Parathyroid adenoma (tissue), 2 donors: ENCODE measurements around the gene CHRNA7.
"Not testable (repeated sequence)": the region's sequence is repeated elsewhere in the genome, so short reads cannot be mapped to it uniquely, and the experiment has no call there.

Source experiments
- H2AFZ ChIP-seq: fragments of 300-600 bp; sonication (generic); one replicate; pipeline ENCODE4 v1.7.0; 2017; ENCODE audit warnings: antibody characterized with exemption, mild to moderate bottlenecking
- H3K27ac ChIP-seq: fragments of 300-600 bp; sonication (generic); one replicate; pipeline ENCODE4 v1.7.0; 2017
- H3K27me3 ChIP-seq: fragments of 300-600 bp; sonication (generic); one replicate; pipeline ENCODE4 v1.7.0; 2017; ENCODE audit warnings: low read length; ENCODE audit not compliant: control insufficient read depth, insufficient read depth
- H3K36me3 ChIP-seq: fragments of 300-600 bp; sonication (generic); one replicate; pipeline ENCODE4 v1.7.0; 2017; ENCODE audit warnings: low read length; ENCODE audit not compliant: control insufficient read depth, insufficient read depth
- H3K4me1 ChIP-seq: fragments of 300-600 bp; sonication (generic); one replicate; pipeline ENCODE4 v1.7.0; 2017; ENCODE audit warnings: control low read depth
- H3K4me2 ChIP-seq: fragments of 300-600 bp; sonication (generic); one replicate; pipeline ENCODE4 v1.7.0; 2017; ENCODE audit warnings: low read length
- H3K4me3 ChIP-seq: fragments of 300-600 bp; sonication (generic); one replicate; pipeline ENCODE4 v1.7.0; 2017; ENCODE audit warnings: low read depth, low read length
- H3K79me2 ChIP-seq: fragments of 300-600 bp; sonication (generic); one replicate; pipeline ENCODE4 v1.7.0; 2017; ENCODE audit warnings: control low read depth
- H3K9ac ChIP-seq: fragments of 300-600 bp; sonication (generic); one replicate; pipeline ENCODE4 v1.7.0; 2017; ENCODE audit warnings: mild to moderate bottlenecking
- H3K9me3 ChIP-seq: fragments of 300-600 bp; sonication (generic); one replicate; pipeline ENCODE4 v1.7.0; 2017; ENCODE audit warnings: low read length; ENCODE audit not compliant: control insufficient read depth
- CTCF ChIP-seq: fragments of 300-600 bp; sonication (generic); IDR thresholded peaks from one replicate; pipeline ENCODE4 v1.7.0; 2017; ENCODE audit warnings: antibody characterized with exemption, mild to moderate bottlenecking
- donor health status: primary hyperparathyroidism.

The CHRNA7 gene

GRCh38 chr15:32134842-32135241 is 104.5 kb downstream of the CHRNA7 start:
- no peaks in the 10 kb centered on the region for H3K9me3 ChIP-seq
- no peak overlapping the region for H2AFZ ChIP-seq
- TF ChIP-seq CTCF, result no peak
- no peak overlapping the region for H3K9ac ChIP-seq
- no peak overlapping the region for H3K4me3 ChIP-seq
- no peak overlapping the region for H3K27ac ChIP-seq
- H3K27me3 ChIP-seq, result no peaks in the 10 kb centered on the region
- no peaks in the 10 kb centered on the region for H3K4me1 ChIP-seq
- H3K79me2 ChIP-seq, result no peaks in the 10 kb centered on the region
- no peak overlapping the region for H3K4me2 ChIP-seq
- no peaks in the 10 kb centered on the region for H3K36me3 ChIP-seq

DNA sequence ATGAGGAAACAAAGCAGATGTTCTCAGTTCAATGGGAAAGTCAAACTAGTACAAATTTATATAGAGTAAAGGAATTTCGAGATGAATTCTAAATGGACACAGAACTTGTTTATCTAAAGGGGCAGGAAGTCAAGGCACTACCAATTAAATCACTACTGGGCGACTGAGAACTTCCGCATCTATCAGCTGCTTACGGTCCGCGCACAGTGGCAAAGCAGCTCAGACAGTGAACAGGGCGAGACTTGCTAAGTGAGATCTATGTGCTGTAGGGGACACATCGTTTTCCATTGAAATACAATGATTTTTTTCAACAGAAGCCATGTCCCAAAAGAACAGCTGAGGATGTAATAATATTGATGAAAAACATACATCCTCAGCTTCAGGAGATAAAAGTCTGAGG is 105.0 kb downstream of the CHRNA7 start:
- H3K4me3 ChIP-seq, result no peak overlapping the region
- no peak for TF ChIP-seq CTCF

DNA sequence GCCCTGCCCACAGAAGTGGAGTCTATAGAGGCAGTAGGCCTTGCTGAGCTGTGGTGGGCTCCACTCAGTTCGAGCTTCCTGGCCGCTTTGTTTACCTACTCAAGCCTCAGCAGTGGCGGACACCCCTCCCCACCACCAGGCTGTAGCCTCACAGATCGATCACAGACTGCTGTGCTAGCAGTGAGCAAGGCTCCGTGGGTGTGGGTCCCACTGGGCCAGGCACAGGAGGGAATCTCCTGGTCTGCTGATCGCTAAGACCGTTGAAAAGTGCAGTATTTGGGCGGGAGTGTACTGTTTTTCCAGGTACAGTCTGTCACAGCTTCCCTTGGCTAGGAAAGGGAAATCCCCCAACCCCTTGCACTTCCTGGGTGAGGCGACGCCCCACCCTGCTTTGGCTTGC is 115.2 kb downstream of the CHRNA7 start:
- H3K4me3 ChIP-seq, H3K79me2 ChIP-seq, H3K4me2 ChIP-seq, H3K27ac ChIP-seq, H3K9me3 ChIP-seq, H3K27me3 ChIP-seq, H3K36me3 ChIP-seq, H3K4me1 ChIP-seq, H2AFZ ChIP-seq, H3K9ac ChIP-seq: not testable (repeated sequence)

More for the DNA sequence above, 105.0 kb downstream of the CHRNA7 start:
- no peaks in the 10 kb centered on the region for H3K4me1 ChIP-seq
- no peaks in the 10 kb centered on the region for H3K27me3 ChIP-seq
- no peak overlapping the region for H3K4me2 ChIP-seq
- H3K36me3 ChIP-seq, result no peaks in the 10 kb centered on the region
- H3K9ac ChIP-seq, result no peak overlapping the region
- H2AFZ ChIP-seq, result no peak overlapping the region
- H3K79me2 ChIP-seq, result no peaks in the 10 kb centered on the region
- no peaks in the 10 kb centered on the region for H3K9me3 ChIP-seq
- H3K27ac ChIP-seq, result no peak overlapping the region

DNA sequence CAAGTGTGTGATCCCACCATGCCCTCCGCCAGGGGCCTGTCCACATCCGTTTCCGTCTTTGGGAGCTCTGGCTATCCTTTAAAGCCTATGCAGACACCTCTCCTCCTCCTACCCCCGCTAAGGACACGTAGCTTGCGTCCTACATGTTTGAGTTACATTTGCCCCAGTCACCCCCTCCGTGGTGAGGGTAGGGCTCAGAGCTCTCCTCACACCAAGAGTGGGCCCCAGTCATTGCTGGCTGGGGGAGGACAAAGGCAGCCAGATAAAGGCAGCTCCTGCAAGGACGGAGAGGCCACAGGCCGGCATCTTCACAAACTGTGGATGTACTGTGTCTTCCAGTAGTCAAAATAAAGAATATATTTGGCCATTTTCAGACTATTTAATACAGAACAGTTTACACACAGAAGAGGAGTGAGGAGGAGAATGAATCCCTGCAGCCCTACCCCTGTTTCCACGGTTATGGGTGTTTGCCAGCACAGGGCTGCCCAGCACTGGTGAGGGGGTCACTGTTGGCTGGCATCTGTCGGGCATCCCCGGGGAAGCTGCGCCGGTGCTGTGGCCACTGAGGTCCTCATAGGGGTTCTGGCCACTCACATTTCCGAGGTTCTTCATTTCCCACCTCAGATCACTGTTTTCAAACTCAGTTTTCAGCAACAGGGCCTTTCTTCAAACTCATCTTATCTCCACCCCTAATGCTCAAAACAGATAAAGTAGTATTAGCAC is 118.7 kb downstream of the CHRNA7 start:
- Histone ChIP-seq H3K27me3 (no peaks in the 10 kb centered on the region), H3K79me2 (no peaks in the 10 kb centered on the region), H3K4me3 (no peak overlapping the region), H3K9me3 (no peaks in the 10 kb centered on the region), H3K36me3 (no peaks in the 10 kb centered on the region), H3K9ac (no peak overlapping the region), H3K27ac (no peak overlapping the region), H3K4me1 (peaks cover 5% of the 10 kb centered on the region), H3K4me2 (no peak overlapping the region), H2AFZ (no peak overlapping the region)
- no peak for TF ChIP-seq CTCF

DNA sequence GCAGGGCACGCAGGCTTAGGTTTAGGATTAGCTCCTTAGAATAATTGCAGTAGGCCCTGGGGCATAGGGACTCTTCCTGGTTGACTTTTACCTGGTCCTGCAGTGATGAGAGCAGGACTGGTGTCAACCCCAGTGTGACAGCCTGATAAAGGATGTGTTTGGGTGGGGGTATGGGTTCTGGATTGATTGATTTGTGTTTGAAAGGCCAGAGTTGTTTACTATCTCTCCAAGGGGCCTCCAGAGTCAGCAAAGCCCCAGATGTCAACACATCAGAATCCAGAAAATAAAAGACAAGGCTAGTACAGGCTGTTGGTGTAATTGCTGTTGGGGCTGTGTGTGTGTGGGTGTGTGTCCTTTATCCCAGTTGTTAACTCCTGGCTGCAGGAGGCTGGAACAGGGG is 122.3 kb downstream of the CHRNA7 start:
- Histone ChIP-seq H3K9ac (no peak overlapping the region), H3K4me1 (peaks cover 5% of the 10 kb centered on the region), H3K9me3 (no peaks in the 10 kb centered on the region), H2AFZ (no peak overlapping the region), H3K79me2 (no peaks in the 10 kb centered on the region), H3K36me3 (no peaks in the 10 kb centered on the region), H3K4me3 (no peak overlapping the region), H3K27ac (no peak overlapping the region), H3K27me3 (no peaks in the 10 kb centered on the region), H3K4me2 (no peak overlapping the region)
- TF ChIP-seq CTCF, result no peak

- H3K4me3 ChIP-seq, result not testable (repeated sequence)
Measured at GRCh38 chr15:32153868-32154623, 123.7 kb downstream of the CHRNA7 start.

DNA sequence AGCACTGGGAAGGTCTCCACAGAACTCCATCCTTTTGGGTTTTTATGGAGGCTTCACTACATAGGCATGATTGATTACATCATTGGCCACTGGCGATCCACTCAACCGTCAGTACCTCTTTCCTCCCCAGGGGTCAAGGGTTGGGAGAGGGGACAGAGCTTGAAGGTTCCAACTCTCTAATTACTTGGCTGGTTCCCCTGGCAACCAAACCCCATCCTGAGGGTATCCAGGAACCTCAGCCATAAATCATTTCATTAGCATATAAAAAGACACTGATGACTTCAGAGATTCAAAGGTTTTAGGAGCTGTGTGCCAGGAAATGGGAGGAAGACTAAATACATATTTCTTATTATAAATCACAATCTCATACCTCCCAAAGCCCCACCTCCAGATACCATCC is 131.8 kb downstream of the CHRNA7 start:
- not testable (repeated sequence) for H2AFZ ChIP-seq, H3K9me3 ChIP-seq, H3K27me3 ChIP-seq, H3K4me3 ChIP-seq, H3K4me2 ChIP-seq, H3K36me3 ChIP-seq, H3K27ac ChIP-seq, H3K79me2 ChIP-seq, H3K9ac ChIP-seq, H3K4me1 ChIP-seq

More at GRCh38 chr15:32153868-32154623, 123.7 kb downstream of the CHRNA7 start:
- not testable (repeated sequence) for H3K4me2 ChIP-seq, H2AFZ ChIP-seq, H3K79me2 ChIP-seq, H3K27ac ChIP-seq, H3K27me3 ChIP-seq, H3K4me1 ChIP-seq, H3K9me3 ChIP-seq, H3K9ac ChIP-seq, H3K36me3 ChIP-seq
